Calu3 (cell line): ENCODE results near the gene SMNDC1. TPM values are rescaled to one million over a fixed set of nuclear protein-coding genes. Genes with fewer than 3 reads are reported as not detected.

ENCODE experiments used
- BruUV-seq: library from RNA; stranded (reverse); fragments of 400-500 nt; replicated peaks from 2 replicates; lab custom pipeline; 2021; lab: Mats Ljungman, UMichigan
- CTCF ChIA-PET: fragments of 300-600 bp; sonication (Branson Sonifier 250); formaldehyde crosslinking; loops from one replicate; lab custom pipeline; 2022; ENCODE audit warnings: antibody characterized with exemption; lab: Charles Lee
- DNase-seq: peaks from one replicate; pipeline ENCODE4 v3.0.0; 2022
- H3K27ac Mint-ChIP-seq: one replicate; pipeline ENCODE4 v1.8.0; 2022; ENCODE audit warnings: mixed read lengths; ENCODE audit not compliant: unreplicated experiment
- H3K27me3 Mint-ChIP-seq: one replicate; pipeline ENCODE4 v1.8.0; 2022; ENCODE audit warnings: mixed read lengths; ENCODE audit not compliant: unreplicated experiment
- H3K36me3 Mint-ChIP-seq: one replicate; pipeline ENCODE4 v1.8.0; 2022; ENCODE audit warnings: mild to moderate bottlenecking, moderate library complexity, mixed read lengths; ENCODE audit not compliant: insufficient read depth, unreplicated experiment
- H3K4me1 Mint-ChIP-seq: one replicate; pipeline ENCODE4 v1.8.0; 2022; ENCODE audit warnings: mild to moderate bottlenecking, low read depth, mixed read lengths; ENCODE audit not compliant: unreplicated experiment
- H3K4me3 Mint-ChIP-seq: one replicate; pipeline ENCODE4 v1.8.0; 2022; ENCODE audit warnings: mild to moderate bottlenecking, low read depth, moderate library complexity, mixed read lengths; ENCODE audit not compliant: unreplicated experiment
- H3K9me3 Mint-ChIP-seq: one replicate; pipeline ENCODE4 v1.8.0; 2022; ENCODE audit warnings: low read depth, mixed read lengths; ENCODE audit not compliant: unreplicated experiment
- intact Hi-C: fragments of 100-400 bp; cut with micrococcal nuclease; formaldehyde crosslinking; loops from one replicate; pipeline ENCODE4 v1.10.0; 2022; ENCODE audit not compliant: unreplicated experiment
- total RNA-seq: library from RNA; stranded (reverse); gene quantifications from 2 replicates; pipeline ENCODE4 v1.2.3, GENCODE V29; 2022
- TF ChIP-seq, protein P1 (sequence below): fragments of 200-600 bp; IDR thresholded peaks from one replicate; pipeline ENCODE4 v1.8.0; 2022; ENCODE audit warnings: antibody characterized with exemption; ENCODE audit not compliant: unreplicated experiment

Gene SMNDC1
- total RNA-seq, 1 experiment from 2014 or later = 32.8 TPM

DNA sequence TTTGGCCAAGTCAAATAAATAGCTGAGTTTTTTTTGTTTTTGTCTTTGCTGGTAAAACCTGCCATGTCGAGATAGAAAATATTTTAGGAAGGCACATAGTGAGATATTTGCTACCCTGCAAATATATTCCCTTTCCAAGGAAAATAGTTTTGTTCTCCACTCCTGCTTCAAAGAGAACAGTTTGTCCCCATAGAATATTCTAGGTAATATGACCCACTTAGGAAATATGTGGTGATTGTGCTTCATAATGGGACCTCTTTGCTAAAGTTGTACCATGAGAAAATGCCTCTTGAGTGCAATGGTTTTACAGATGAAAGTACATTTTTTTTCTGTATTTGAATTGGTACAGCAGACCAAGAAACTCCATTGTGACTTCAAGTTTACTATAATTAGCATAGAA lies 41.6 kb downstream of the SMNDC1 start:
- H3K27ac Mint-ChIP-seq = no peak overlapping the region
- no peak for DNase-seq
- CTCF ChIA-PET = interaction anchor here (0.6 kb wide), 1 partner anchor 9 kb away, joined by 3 read pairs; no protein-coding TSS in a partner anchor
- no TSS peak for BruUV-seq
- H3K4me3 Mint-ChIP-seq = no peak overlapping the region
- intact Hi-C loops = no loop called here
- TF ChIP-seq, protein P1, sequence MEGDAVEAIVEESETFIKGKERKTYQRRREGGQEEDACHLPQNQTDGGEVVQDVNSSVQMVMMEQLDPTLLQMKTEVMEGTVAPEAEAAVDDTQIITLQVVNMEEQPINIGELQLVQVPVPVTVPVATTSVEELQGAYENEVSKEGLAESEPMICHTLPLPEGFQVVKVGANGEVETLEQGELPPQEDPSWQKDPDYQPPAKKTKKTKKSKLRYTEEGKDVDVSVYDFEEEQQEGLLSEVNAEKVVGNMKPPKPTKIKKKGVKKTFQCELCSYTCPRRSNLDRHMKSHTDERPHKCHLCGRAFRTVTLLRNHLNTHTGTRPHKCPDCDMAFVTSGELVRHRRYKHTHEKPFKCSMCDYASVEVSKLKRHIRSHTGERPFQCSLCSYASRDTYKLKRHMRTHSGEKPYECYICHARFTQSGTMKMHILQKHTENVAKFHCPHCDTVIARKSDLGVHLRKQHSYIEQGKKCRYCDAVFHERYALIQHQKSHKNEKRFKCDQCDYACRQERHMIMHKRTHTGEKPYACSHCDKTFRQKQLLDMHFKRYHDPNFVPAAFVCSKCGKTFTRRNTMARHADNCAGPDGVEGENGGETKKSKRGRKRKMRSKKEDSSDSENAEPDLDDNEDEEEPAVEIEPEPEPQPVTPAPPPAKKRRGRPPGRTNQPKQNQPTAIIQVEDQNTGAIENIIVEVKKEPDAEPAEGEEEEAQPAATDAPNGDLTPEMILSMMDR = no peak
- no peaks in the 10 kb centered on the region for H3K27me3 Mint-ChIP-seq
- no peaks in the 10 kb centered on the region for H3K9me3 Mint-ChIP-seq
- no peaks in the 10 kb centered on the region for H3K36me3 Mint-ChIP-seq
- H3K4me1 Mint-ChIP-seq = no peaks in the 10 kb centered on the region

DNA sequence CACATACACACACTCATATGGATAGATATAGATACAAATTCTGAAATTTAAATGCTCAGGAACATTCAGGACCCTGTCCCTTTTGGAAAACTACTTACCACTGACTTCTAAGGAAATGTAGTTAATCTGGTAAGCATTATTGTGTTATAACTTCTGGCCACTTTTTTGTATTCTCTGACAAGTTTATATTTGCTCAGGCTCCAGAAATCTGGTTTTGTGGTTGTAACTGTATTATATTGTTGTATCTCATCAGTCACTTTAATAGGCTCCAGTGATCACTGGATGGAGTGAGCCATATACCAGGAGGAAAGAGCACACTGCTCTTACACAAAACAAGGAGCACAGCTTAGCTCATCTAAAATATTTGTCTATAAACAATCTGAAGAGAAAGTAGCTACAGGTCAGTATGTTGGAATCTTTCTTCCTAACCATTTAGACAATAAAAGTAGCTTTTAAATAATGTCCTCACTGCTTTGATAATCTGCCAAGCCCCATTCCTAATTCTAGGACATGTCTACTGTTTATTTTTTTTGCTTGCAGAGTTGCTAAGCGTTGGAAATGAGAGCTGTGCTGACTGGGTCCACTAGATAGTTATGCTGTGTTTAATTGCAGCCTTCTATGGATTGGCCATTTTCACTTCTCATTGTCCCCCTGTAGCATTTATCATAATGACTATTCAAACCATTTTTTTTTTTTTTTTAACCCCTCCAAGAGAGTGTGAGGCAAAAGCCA lies 43.8 kb downstream of the SMNDC1 start:
- CTCF ChIA-PET = interaction anchor here (0.7 kb wide), 1 partner anchor 218 kb away, joined by 4 read pairs; no protein-coding TSS in a partner anchor
- Mint-ChIP-seq H3K27ac (no peak overlapping the region), H3K9me3 (no peaks in the 10 kb centered on the region), H3K4me1 (no peaks in the 10 kb centered on the region), H3K4me3 (no peak overlapping the region), H3K36me3 (no peaks in the 10 kb centered on the region), H3K27me3 (no peaks in the 10 kb centered on the region)
- TF ChIP-seq, protein P1 = no peak
- no peak for DNase-seq
- intact Hi-C loops = no loop called here
- no TSS peak for BruUV-seq

DNA sequence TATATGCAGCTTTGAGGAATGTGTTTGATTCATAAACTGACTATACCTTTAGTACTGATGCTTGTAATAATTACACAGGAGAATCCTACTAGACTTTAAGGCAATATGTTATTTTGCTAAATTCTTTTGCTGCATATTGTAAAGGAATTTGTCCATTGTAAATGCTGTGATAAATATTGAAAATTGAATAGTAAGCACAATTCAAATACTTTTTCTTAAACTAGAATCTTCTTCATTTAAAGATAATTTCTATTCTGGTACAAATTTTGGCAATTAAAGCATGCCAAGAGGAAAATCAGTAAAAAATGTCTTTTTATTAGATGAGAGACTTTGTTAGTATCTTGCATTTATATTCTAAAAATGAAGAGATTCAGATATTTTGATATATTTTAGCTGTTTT lies 45.4 kb downstream of the SMNDC1 start:
- no peak for DNase-seq
- Mint-ChIP-seq H3K27ac (no peak overlapping the region), H3K4me1 (no peaks in the 10 kb centered on the region), H3K4me3 (no peak overlapping the region), H3K36me3 (no peaks in the 10 kb centered on the region), H3K27me3 (no peaks in the 10 kb centered on the region), H3K9me3 (no peaks in the 10 kb centered on the region)
- BruUV-seq = no TSS peak
- TF ChIP-seq, protein P1 = no peak
- intact Hi-C loops = no loop called here
- CTCF ChIA-PET = no interaction called here

DNA sequence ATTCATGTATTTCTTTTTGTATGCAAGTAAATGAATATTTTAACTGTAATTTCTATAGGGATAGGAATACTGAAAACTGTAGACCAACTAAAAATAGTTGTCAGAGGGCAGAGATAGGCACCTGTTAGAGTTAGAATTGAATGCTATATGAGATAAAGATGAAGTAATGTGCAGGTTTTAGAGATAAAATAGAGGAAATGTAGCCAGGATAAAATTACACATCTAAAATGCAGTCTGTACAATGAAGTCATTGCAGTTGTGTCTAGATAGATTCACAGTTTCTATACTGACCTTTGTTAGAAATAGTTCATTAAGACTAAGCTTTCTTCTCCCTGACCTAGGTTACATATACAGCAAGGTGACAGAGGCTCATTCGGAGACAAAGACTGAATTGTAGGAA lies 46.2 kb downstream of the SMNDC1 start:
- no TSS peak for BruUV-seq
- intact Hi-C loops = no loop called here
- H3K9me3 Mint-ChIP-seq = no peaks in the 10 kb centered on the region
- no peak overlapping the region for H3K27ac Mint-ChIP-seq
- no peak overlapping the region for H3K4me3 Mint-ChIP-seq
- H3K4me1 Mint-ChIP-seq = no peaks in the 10 kb centered on the region
- DNase-seq = no peak
- TF ChIP-seq, protein P1 = no peak
- H3K27me3 Mint-ChIP-seq = no peaks in the 10 kb centered on the region
- CTCF ChIA-PET = no interaction called here
- H3K36me3 Mint-ChIP-seq = no peaks in the 10 kb centered on the region
